Measurements from ENCODE around the gene GBGT1. TPM values are rescaled to one million over a fixed set of nuclear protein-coding genes. Genes with fewer than 3 reads are reported as not detected.
A peak's percentile ranks its signal among the peaks of the same experiment; 100 is the strongest.

The GBGT1 gene
- total RNA-seq, 1 experiment from 2014 or later, result 1.2 TPM

GRCh38 chr9:133104718-133105460 lies 58.8 kb downstream of the GBGT1 start:
- no peaks in the 10 kb centered on the region for H3K9me3 ChIP-seq (replicated peaks)
- H3K4me3 ChIP-seq, result no peak overlapping the region
- peaks cover 17% of the 10 kb centered on the region for H3K36me3 ChIP-seq
- no peak overlapping the region for H3K27ac ChIP-seq
- no peaks in the 10 kb centered on the region for H3K27me3 ChIP-seq
- DNase-seq, result no peak
- no peaks in the 10 kb centered on the region for H3K4me1 ChIP-seq

- H3K27ac ChIP-seq, result no peak overlapping the region
- no peaks in the 10 kb centered on the region for H3K4me1 ChIP-seq
- H3K27me3 ChIP-seq, result no peaks in the 10 kb centered on the region
- H3K36me3 ChIP-seq, result peaks cover 17% of the 10 kb centered on the region
- no peak for DNase-seq
- no peaks in the 10 kb centered on the region for H3K9me3 ChIP-seq (replicated peaks)
- H3K4me3 ChIP-seq, result no peak overlapping the region
Observed at GRCh38 chr9:133103987-133104505, 59.7 kb downstream of the GBGT1 start.

GRCh38 chr9:133103183-133103986 lies 60.3 kb downstream of the GBGT1 start:
- Histone ChIP-seq H3K27me3 (no peaks in the 10 kb centered on the region), H3K9me3 (replicated peaks) (no peaks in the 10 kb centered on the region), H3K4me3 (no peak overlapping the region), H3K27ac (no peak overlapping the region), H3K4me1 (no peaks in the 10 kb centered on the region), H3K36me3 (peaks cover 18% of the 10 kb centered on the region)
- DNase-seq, result peak; percentile 53 to 74

Other genes with a start within 250 kb of the GBGT1 start
- gene TSC1, start 219.3 kb downstream of the GBGT1 start, total RNA-seq (2014; rRNA removed; shearing (Covaris generic)), result 40.5 and 44.5 TPM in 2 replicates
- gene GFI1B, start 185.2 kb downstream of the GBGT1 start, total RNA-seq (2014; rRNA removed; shearing (Covaris generic)), result 0.13 and 0.53 TPM in 2 replicates
- gene GTF3C5, start 132.9 kb downstream of the GBGT1 start, total RNA-seq (2014; rRNA removed; shearing (Covaris generic)), result 87.6 and 89.5 TPM in 2 replicates
- gene CEL, start 101.9 kb downstream of the GBGT1 start, total RNA-seq (2014; rRNA removed; shearing (Covaris generic)), result 0.53 and 0.71 TPM in 2 replicates
- gene RALGDS, start 42.7 kb downstream of the GBGT1 start, total RNA-seq (2014; rRNA removed; shearing (Covaris generic)), result 21.5 and 26.9 TPM in 2 replicates
- gene OBP2B, start 45.3 kb upstream of the GBGT1 start, total RNA-seq (2014; rRNA removed; shearing (Covaris generic)), result not detected in 2 replicates
- not detected in 2 replicates for gene ABO, start 111.3 kb upstream of the GBGT1 start, total RNA-seq (2014; rRNA removed; shearing (Covaris generic))
- 27.8 and 29.2 TPM in 2 replicates for gene SURF6, start 172.3 kb upstream of the GBGT1 start, total RNA-seq (2014; rRNA removed; shearing (Covaris generic))
- gene MED22, start 184.2 kb upstream of the GBGT1 start, total RNA-seq (2014; rRNA removed; shearing (Covaris generic)), result 60.2 and 71.8 TPM in 2 replicates
- gene RPL7A, start 184.3 kb upstream of the GBGT1 start, total RNA-seq (2014; rRNA removed; shearing (Covaris generic)), result 3,575 and 3,860 TPM in 2 replicates
- gene SURF1, start 192.6 kb upstream of the GBGT1 start, total RNA-seq (2014; rRNA removed; shearing (Covaris generic)), result 19.0 and 19.3 TPM in 2 replicates
- gene SURF2, start 192.6 kb upstream of the GBGT1 start, total RNA-seq (2014; rRNA removed; shearing (Covaris generic)), result 34.7 and 36.2 TPM in 2 replicates
- 232 and 233 TPM in 2 replicates for gene SURF4, start 212.1 kb upstream of the GBGT1 start, total RNA-seq (2014; rRNA removed; shearing (Covaris generic))
- 1.7 and 1.8 TPM in 2 replicates for gene STKLD1, start 212.5 kb upstream of the GBGT1 start, total RNA-seq (2014; rRNA removed; shearing (Covaris generic))